Fibroblast of the aortic adventitia (primary cell): ENCODE measurements around the gene FNDC1. TPM values are rescaled to one million over a fixed set of nuclear protein-coding genes. Genes with fewer than 3 reads are reported as not detected.

Experiments
- DNase-seq: peaks from one replicate; pipeline ENCODE4 v3.0.0-alpha.2; 2010; ENCODE audit warnings: low read depth
- H3K4me3 ChIP-seq: 2 replicates; pipeline ENCODE4 v1.5.1; 2011; ENCODE audit warnings: low read depth, mild to moderate bottlenecking, control low read depth, low read length, moderate library complexity
- total RNA-seq: library from RNA; depleted of rRNA; stranded (reverse); fragments of >200 nt; gene quantifications from 2 replicates; pipeline ENCODE4 v1.2.3, GENCODE V29; 2012; ENCODE audit warnings: low replicate concordance
- TF ChIP-seq, protein P1 (sequence below): IDR thresholded peaks from 2 replicates; pipeline ENCODE4 v1.5.1; 2011; ENCODE audit warnings: mild to moderate bottlenecking, low read length, control low read depth, inconsistent platforms; ENCODE audit not compliant: insufficient read depth

FNDC1 gene
- total RNA-seq, 1 donor: 1.6 TPM

DNA sequence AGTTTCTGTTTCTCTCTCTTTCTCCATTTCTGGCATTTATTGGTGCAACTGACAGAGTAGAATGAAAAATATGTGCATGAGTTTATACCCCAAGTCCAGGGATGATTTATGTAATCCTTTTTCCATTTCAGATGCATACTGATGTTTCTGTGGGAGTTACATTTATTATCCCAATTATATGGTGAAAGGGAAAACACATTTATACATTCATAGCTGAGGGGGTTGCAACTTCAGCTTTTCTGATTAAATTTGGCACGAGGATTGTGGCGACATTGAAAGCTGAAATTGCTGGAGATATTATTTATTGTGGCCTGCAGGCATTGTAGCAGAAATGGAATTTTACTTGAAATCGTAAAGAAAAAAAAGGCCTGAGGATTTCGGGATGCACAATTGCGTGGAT, 31.5 kb upstream of the FNDC1 start:
- TF ChIP-seq, protein P1, sequence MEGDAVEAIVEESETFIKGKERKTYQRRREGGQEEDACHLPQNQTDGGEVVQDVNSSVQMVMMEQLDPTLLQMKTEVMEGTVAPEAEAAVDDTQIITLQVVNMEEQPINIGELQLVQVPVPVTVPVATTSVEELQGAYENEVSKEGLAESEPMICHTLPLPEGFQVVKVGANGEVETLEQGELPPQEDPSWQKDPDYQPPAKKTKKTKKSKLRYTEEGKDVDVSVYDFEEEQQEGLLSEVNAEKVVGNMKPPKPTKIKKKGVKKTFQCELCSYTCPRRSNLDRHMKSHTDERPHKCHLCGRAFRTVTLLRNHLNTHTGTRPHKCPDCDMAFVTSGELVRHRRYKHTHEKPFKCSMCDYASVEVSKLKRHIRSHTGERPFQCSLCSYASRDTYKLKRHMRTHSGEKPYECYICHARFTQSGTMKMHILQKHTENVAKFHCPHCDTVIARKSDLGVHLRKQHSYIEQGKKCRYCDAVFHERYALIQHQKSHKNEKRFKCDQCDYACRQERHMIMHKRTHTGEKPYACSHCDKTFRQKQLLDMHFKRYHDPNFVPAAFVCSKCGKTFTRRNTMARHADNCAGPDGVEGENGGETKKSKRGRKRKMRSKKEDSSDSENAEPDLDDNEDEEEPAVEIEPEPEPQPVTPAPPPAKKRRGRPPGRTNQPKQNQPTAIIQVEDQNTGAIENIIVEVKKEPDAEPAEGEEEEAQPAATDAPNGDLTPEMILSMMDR: no peak
- no peak for DNase-seq
- H3K4me3 ChIP-seq: no peak overlapping the region

DNA sequence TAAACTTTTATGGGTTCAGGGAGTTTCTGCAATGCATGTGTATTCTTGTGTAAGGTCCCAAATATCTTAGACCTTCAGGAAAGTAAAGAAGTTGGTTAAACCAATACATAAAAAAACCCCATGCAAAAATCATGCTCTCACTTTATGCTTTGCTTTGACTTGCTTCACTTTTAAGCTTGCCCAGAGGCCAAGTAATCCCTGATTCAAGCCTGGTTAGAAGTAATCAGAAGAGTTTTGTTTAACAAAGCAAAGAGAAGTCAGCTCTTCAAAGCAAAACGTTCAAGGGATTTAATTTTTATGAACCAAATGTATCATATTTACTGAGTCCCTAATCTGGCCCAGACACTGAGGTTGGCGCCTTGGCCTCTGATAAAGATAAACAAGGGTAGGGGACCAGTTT, 26.7 kb upstream of the FNDC1 start:
- DNase-seq: no peak
- TF ChIP-seq, protein P1: no peak
- no peak overlapping the region for H3K4me3 ChIP-seq

DNA sequence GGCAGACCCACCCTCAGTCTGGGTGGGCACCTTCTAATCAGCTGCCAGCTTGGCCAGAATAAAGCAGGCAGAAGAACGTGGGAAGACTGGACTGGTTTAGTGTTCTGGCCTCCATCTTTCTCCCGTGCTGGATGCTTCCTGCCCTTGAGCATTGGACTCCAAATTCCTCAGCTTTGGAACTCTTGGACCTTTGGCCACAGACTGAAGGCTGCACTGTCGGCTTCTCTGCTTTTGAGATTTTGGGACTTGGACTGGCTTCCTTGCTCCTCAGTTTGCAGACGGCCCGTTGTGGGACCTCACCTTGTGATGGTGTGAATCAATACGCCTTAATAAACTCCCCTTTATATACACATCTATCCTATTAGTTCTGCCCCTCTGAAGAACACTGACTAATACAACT, 20.6 kb upstream of the FNDC1 start:
- no peak overlapping the region for H3K4me3 ChIP-seq
- DNase-seq: no peak
- TF ChIP-seq, protein P1: no peak

DNA sequence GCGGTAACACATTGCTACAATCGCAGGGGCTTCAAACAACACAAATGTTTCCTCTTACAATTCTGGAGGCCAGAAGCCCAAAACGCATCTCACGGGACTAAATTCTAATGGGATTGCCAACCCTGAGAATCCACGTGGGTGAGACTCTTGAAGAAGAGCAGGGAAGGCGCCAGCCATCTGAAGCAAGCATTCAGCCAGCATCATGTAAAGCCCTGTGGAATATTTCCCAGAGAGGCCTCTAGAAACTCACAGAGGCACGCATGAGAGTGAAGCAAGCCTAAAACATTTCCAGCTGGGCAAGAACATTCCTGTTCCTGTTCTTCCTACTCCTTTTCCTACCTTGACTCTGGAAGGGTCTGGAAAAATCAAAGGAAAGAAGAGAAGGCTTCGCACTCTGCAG, 19.6 kb upstream of the FNDC1 start:
- TF ChIP-seq, protein P1: no peak
- no peak overlapping the region for H3K4me3 ChIP-seq
- DNase-seq: no peak

DNA sequence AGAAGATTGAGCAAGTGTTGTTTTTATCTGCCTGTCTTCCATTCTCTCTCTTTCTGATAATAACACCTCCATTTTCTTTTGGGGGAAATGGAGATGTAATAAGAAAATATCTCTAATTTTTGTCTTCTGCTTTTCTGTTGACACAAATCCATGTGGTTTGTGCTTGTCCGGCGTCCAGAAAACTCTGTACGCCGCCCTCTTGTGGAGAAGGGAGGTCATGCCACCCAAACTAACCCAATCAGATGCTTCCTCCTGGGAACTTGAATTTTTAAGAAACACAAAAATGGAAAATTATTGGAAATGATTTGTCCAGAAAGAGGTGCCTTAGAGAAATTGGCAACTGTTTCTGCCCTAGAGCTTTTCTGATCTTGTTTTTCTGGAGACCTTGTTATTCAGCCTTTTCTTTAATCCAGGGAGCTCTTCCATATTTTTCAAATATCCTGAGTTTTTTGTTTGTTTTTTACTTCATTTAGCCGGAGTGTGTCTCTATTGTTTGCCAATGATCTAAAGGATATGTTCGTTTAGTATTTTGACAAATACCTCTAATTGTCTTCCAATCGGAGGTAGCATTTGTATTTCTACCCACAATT, 17.8 kb upstream of the FNDC1 start:
- no peak overlapping the region for H3K4me3 ChIP-seq
- TF ChIP-seq, protein P1: peak; percentile 92
- peak; percentile 66 for DNase-seq

DNA sequence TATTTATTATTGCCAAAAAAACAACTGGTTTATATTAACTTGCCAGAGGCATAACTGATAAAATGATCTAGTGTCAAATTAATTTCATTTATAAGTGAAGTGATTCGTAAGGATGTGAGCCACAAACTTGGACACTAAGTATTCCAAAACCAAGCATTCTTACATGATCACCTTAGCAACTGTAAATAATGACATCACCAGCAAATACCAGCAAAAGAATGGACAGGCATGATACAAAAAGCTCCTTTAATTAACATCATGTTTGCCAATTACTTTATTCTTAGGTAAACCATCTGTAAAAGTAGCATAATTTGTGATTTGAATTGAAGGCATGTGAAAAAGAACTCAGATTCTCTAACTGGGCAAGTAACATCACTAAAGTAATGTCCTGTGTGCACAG, 17.2 kb upstream of the FNDC1 start:
- TF ChIP-seq, protein P1: no peak
- no peak overlapping the region for H3K4me3 ChIP-seq
- no peak for DNase-seq

DNA sequence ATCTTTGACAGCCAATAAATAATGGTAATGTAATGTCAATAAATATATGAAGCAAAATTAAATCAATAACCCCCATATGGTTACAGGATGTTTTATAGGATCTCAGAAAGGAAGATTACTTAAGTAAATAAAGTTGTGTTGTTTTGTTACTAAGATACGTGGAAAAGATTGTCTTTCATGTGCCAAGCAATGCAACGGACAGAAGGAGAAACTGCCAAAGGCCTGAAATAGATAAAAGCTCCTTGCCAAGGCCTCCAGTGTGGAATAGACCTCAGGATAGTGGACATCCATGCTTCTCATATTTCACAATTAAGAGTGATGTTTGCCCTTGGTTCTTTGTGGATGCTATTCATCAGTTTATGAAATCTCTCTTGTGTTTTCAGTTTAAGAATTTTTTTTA, 16.4 kb upstream of the FNDC1 start:
- TF ChIP-seq, protein P1: no peak
- no peak for DNase-seq

More for the DNA sequence above, 16.4 kb upstream of the FNDC1 start:
- H3K4me3 ChIP-seq: no peak overlapping the region
